ENCODE measurements around the gene PROCA1. TPM values are rescaled to one million over a fixed set of nuclear protein-coding genes. Genes with fewer than 3 reads are reported as not detected.

Gene PROCA1
- total and polyA plus RNA-seq, 2 of the 13 experiments (the other 11 are each of a cell fraction or from before 2014, with no cell fraction given) = 0.73 to 1.5 TPM

- TF ChIP-seq POGZ (CRISPR knock-in tag; IDR thresholded peaks at IDR 0.05) = no peak
- TF ChIP-seq FOXA3 (CRISPR knock-in tag; IDR thresholded peaks at IDR 0.05) = peak; percentile 36; the same call in 1 of the 2 replicates
- TF ChIP-seq PHF5A (CRISPR knock-in tag; IDR thresholded peaks at IDR 0.05; ENCODE audit: low read depth, unreplicated experiment) = no peak
- no peak for TF ChIP-seq ZBTB4 (CRISPR knock-in tag; IDR thresholded peaks at IDR 0.05; ENCODE audit: borderline replicate concordance)
- TF ChIP-seq ATF7-NPFF (CRISPR knock-in tag; IDR thresholded peaks at IDR 0.05; ENCODE audit: low read depth) = no peak
- TF ChIP-seq ZNF710 (CRISPR knock-in tag; IDR thresholded peaks at IDR 0.05; ENCODE audit: borderline replicate concordance) = no peak
- peak; percentile 71; the same call in 1 of the 2 replicates for TF ChIP-seq DZIP1 (CRISPR knock-in tag; IDR thresholded peaks at IDR 0.05)
- no peak for TF ChIP-seq STAG1 (CRISPR knock-in tag; IDR thresholded peaks at IDR 0.05)
- no peak for TF ChIP-seq ZNF234 (CRISPR knock-in tag; conservative IDR thresholded peaks at IDR 0.05)
- peak; percentile 39 to 76; a peak in 2 of 4 replicates for TF ChIP-seq HMGXB4 (CRISPR knock-in tag; IDR thresholded peaks at IDR 0.05; ENCODE audit: borderline replicate concordance in 1 of 2, low read depth in 1 of 2)
- TF ChIP-seq ZNF329 (CRISPR knock-in tag; IDR thresholded peaks at IDR 0.05; ENCODE audit: low read depth) = no peak; the same call in 1 of the 2 replicates
- TF ChIP-seq PLSCR1 (CRISPR knock-in tag; IDR thresholded peaks at IDR 0.05; ENCODE audit: borderline replicate concordance) = 0 out of 2 replicates have a peak, but pooled peaks have one; percentile 83
- TF ChIP-seq KMT2A (CRISPR knock-in tag; IDR thresholded peaks at IDR 0.05) = peak; percentile 86; the same call in 1 of the 2 replicates
- TF ChIP-seq KLF15 (CRISPR knock-in tag; IDR thresholded peaks at IDR 0.05; ENCODE audit: borderline replicate concordance) = no peak
- TF ChIP-seq SP5 (CRISPR knock-in tag; IDR thresholded peaks at IDR 0.05; ENCODE audit: borderline replicate concordance, low read depth) = no peak
These were observed 49.8 kb downstream of the PROCA1 start, which contains the start of the genes SDF2 and SUPT6H (continued) for GRCh38 chr17:28661635-28662526.

All from HepG2 (cell line).